DMS114 treated with DMSO at 0.1 percent for 48 hours (cell line): ENCODE results near the gene NATD1.

Experiments used
- DNase-seq: peaks from one replicate; lab custom pipeline; 2025; ENCODE audit not compliant: unreplicated experiment; lab: John Stamatoyannopoulos, UW

The NATD1 gene

GRCh38 chr17:21218101-21218500 is 35.1 kb downstream of the NATD1 start:
- no peak for DNase-seq

GRCh38 chr17:21217346-21217745 is 35.9 kb downstream of the NATD1 start:
- no peak for DNase-seq

- DNase-seq: no peak
Observed at GRCh38 chr17:21215935-21216334, 37.3 kb downstream of the NATD1 start.

- no peak for DNase-seq
Observed at GRCh38 chr17:21214777-21215541, 38.3 kb downstream of the NATD1 start.

- peak; percentile 33 for DNase-seq
Observed at GRCh38 chr17:21214015-21214776, 39.0 kb downstream of the NATD1 start, which contains the start of gene TMEM11. Gene TMEM11 (minus strand): TSS chr17:21214161. CDS start chr17:21214152, 9 bp downstream.

- DNase-seq: no peak
Observed at GRCh38 chr17:21213638-21214014, 39.6 kb downstream of the NATD1 start.

GRCh38 chr17:21212826-21213637 is 40.2 kb downstream of the NATD1 start:
- DNase-seq: no peak

- DNase-seq: no peak
Observed at GRCh38 chr17:21211825-21212479, 41.3 kb downstream of the NATD1 start.

- no peak for DNase-seq
Observed at GRCh38 chr17:21210411-21211076, 42.7 kb downstream of the NATD1 start.

GRCh38 chr17:21209511-21210175 is 43.6 kb downstream of the NATD1 start:
- no peak for DNase-seq

GRCh38 chr17:21208352-21208751 is 44.9 kb downstream of the NATD1 start:
- no peak for DNase-seq

- DNase-seq: no peak
Observed at GRCh38 chr17:21204935-21205334, 48.3 kb downstream of the NATD1 start.

- no peak for DNase-seq
Observed at GRCh38 chr17:21202512-21202911, 50.7 kb downstream of the NATD1 start.

GRCh38 chr17:21201874-21202273 is 51.3 kb downstream of the NATD1 start:
- no peak for DNase-seq

- no peak for DNase-seq
Observed at GRCh38 chr17:21201298-21201595, 52.0 kb downstream of the NATD1 start.

- no peak for DNase-seq
Observed at GRCh38 chr17:21200590-21201297, 52.5 kb downstream of the NATD1 start.

- DNase-seq: no peak
Observed at GRCh38 chr17:21199856-21200255, 53.4 kb downstream of the NATD1 start.

GRCh38 chr17:21199311-21199710 is 53.9 kb downstream of the NATD1 start:
- DNase-seq: no peak

- DNase-seq: no peak
Observed at GRCh38 chr17:21198411-21198810, 54.8 kb downstream of the NATD1 start.
